Type B pancreatic cell (in vitro differentiated cells): ENCODE results near the gene CROCC2. TPM values are rescaled to one million over a fixed set of nuclear protein-coding genes. Genes with fewer than 3 reads are reported as not detected.
A peak's percentile ranks its signal among the peaks of the same experiment; 100 is the strongest.

ENCODE experiments used
- DNase-seq: peaks from one replicate; pipeline ENCODE4 v3.0.0; 2021; ENCODE audit warnings: mixed read lengths; ENCODE audit not compliant: unreplicated experiment; ENCODE audit errors: extremely low spot score
- H3K27ac Mint-ChIP-seq: 2 replicates; pipeline ENCODE4 v1.8.0; 2021; ENCODE audit warnings: mild to moderate bottlenecking, mixed read lengths
- H3K27me3 Mint-ChIP-seq: 2 replicates; pipeline ENCODE4 v1.8.0; 2021; ENCODE audit warnings: mixed read lengths
- H3K36me3 Mint-ChIP-seq: 2 replicates; pipeline ENCODE4 v1.8.0; 2021; ENCODE audit warnings: mixed read lengths
- H3K4me1 Mint-ChIP-seq: one replicate; pipeline ENCODE4 v1.8.0; 2021; ENCODE audit warnings: mixed read lengths; ENCODE audit not compliant: unreplicated experiment
- H3K4me3 Mint-ChIP-seq: 2 replicates; pipeline ENCODE4 v1.8.0; 2021; ENCODE audit warnings: mild to moderate bottlenecking, mixed read lengths
- H3K9me3 Mint-ChIP-seq: 2 replicates; pipeline ENCODE4 v1.8.0; 2021; ENCODE audit warnings: mixed read lengths
- total RNA-seq: library from RNA; stranded (reverse); gene quantifications from 2 replicates; pipeline ENCODE4 v1.2.1, GENCODE V29; 2021; ENCODE audit warnings: low replicate concordance
- TF ChIP-seq, protein P1 (sequence below): fragments of 200-600 bp; sonication (generic); conservative IDR thresholded peaks from 2 replicates; pipeline ENCODE4 v1.5.0; 2021; ENCODE audit warnings: antibody characterized with exemption, mild to moderate bottlenecking

The CROCC2 gene
- total RNA-seq, 1 donor from 2014 or later, result 0.68 TPM

DNA sequence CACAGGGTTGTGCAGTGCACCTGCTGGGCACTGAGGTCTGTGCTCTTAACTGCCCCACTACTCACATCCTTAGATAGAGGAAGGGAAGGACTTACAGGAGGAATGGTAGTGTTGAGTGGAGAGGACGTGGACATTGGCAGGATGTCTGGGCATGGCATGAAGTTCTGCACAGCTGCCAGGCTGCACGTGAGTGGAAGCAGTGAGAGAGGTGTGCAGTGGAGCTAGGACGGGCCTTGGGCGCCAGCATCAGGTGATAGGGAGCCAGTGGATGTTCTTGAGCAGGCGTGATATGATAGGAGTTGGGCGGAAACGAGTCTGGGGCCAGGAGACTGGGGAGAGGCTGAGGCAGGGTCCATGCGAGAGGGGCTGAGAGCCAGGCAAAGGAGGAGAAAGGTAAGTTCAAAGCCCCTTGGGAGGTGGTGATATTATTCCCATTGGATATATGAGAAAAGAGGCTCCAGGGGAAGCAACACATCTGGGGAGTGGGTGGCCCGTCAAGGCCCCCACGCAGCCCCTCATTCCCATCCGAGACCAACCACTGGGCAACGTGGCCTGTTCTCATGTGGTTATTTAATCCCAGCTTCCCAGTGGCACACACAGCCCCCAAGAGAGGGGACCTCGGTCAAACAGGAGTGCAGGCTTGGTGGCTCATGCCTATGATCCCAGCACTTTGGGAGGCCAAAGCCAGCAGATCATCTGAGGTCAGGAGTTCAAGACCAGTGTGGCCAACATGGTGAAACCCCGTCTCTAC lies 46.5 kb downstream of the CROCC2 start:
- Mint-ChIP-seq H3K27ac (no peak overlapping the region), H3K36me3 (no peaks in the 10 kb centered on the region), H3K9me3 (no peaks in the 10 kb centered on the region), H3K27me3 (peaks cover 5% of the 10 kb centered on the region), H3K4me1 (peaks cover 16% of the 10 kb centered on the region), H3K4me3 (no peak overlapping the region)
- TF ChIP-seq, protein P1, sequence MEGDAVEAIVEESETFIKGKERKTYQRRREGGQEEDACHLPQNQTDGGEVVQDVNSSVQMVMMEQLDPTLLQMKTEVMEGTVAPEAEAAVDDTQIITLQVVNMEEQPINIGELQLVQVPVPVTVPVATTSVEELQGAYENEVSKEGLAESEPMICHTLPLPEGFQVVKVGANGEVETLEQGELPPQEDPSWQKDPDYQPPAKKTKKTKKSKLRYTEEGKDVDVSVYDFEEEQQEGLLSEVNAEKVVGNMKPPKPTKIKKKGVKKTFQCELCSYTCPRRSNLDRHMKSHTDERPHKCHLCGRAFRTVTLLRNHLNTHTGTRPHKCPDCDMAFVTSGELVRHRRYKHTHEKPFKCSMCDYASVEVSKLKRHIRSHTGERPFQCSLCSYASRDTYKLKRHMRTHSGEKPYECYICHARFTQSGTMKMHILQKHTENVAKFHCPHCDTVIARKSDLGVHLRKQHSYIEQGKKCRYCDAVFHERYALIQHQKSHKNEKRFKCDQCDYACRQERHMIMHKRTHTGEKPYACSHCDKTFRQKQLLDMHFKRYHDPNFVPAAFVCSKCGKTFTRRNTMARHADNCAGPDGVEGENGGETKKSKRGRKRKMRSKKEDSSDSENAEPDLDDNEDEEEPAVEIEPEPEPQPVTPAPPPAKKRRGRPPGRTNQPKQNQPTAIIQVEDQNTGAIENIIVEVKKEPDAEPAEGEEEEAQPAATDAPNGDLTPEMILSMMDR, result no peak
- DNase-seq, result peak; percentile 36

DNA sequence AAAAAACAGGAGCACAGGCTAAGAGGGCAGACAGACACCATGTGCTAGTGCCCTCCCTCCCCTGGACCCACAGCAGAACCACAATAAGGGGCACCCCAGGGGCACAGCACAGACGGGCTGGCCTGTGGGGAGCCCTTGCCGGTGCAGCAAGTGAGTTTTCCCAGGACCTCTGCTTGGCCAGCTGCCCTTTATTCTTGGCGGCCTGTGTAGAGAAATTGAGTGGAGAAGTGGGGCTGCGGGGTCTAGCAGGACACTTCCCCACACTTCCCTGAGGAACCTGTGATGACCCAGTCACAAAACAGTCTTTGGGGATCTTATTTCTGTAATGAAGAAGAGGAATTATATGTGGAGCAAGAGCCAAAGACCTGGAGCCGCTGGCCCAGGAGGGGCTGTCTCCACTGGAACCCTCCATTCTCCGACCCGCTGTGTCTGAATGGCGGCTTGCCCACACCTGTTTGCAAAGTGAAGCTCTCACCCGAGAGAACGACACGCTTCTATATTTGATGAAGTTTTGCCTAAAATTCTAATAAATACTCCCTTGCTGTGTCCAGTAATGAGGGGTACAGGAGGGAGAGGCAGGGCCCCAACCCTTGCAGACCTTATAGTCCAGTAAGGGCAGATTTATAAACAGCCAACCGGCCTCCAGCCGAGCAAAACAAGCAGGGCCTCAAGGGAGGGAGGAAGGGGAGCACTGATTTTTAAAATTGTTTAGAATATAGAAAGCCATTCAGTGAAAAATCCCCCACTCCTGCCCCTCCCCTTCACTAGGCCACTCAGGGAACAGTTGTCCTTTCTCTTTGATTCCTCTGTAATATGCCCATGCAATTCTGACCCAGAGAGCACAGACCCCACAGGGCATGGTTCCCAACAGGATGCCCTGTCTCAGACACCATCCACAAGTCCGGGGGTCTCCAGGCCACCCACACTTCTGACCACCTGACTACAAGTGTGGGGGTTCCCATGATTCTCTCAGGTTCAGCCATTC lies 47.6 kb downstream of the CROCC2 start:
- H3K36me3 Mint-ChIP-seq, result no peaks in the 10 kb centered on the region
- peaks cover 16% of the 10 kb centered on the region for H3K4me1 Mint-ChIP-seq
- peaks cover 5% of the 10 kb centered on the region for H3K27me3 Mint-ChIP-seq
- H3K4me3 Mint-ChIP-seq, result no peak overlapping the region
- no peaks in the 10 kb centered on the region for H3K9me3 Mint-ChIP-seq
- DNase-seq, result peak; percentile 58
- peak overlapping the region; percentile 51 for H3K27ac Mint-ChIP-seq
- TF ChIP-seq, protein P1, result no peak

DNA sequence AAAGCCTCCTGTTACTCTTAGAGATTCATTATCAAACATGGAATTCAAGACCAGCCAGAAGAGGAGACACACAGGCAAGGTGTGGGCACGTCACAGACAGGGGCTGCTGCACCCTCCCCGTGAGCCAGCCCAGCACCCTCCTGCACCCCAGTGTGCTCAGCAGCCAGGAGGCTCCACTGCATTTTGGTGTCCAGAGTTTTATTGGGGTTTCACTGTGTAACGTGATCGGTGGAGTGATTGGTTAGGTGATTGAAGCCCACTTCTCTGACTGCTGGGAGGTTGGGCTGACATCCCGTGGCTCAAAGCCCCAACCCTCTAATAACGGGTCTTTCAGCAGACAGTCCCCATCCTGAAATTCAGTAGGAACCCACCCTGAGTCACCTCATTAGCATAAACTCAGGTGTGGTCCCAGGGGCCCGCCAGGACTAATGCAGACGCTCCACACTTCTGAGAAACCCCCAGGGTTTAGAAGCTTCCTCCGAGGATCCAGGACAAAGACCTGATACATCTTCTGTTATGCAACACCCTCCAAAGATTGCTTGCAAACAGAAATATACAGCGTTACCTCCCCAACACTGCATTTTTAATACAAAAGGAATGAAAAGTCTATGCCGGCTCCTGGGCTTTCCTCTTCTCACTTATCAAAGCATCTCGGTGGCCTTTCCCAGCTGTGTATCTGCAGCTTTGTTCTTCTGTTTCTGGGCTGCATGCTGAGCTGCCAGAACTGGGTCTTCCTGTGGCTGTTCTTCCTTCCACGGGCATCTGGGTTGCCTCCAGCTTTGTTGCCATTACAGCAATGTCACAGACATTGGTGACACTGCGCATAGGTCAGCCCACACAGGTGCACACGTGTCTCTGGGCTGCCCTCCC lies 48.5 kb downstream of the CROCC2 start:
- peaks cover 5% of the 10 kb centered on the region for H3K27me3 Mint-ChIP-seq
- TF ChIP-seq, protein P1, result no peak
- no peaks in the 10 kb centered on the region for H3K36me3 Mint-ChIP-seq
- H3K4me3 Mint-ChIP-seq, result no peak overlapping the region
- peaks cover 16% of the 10 kb centered on the region for H3K4me1 Mint-ChIP-seq
- H3K27ac Mint-ChIP-seq, result peak overlapping the region; percentile 51
- DNase-seq, result peak; percentile 49
- no peaks in the 10 kb centered on the region for H3K9me3 Mint-ChIP-seq

DNA sequence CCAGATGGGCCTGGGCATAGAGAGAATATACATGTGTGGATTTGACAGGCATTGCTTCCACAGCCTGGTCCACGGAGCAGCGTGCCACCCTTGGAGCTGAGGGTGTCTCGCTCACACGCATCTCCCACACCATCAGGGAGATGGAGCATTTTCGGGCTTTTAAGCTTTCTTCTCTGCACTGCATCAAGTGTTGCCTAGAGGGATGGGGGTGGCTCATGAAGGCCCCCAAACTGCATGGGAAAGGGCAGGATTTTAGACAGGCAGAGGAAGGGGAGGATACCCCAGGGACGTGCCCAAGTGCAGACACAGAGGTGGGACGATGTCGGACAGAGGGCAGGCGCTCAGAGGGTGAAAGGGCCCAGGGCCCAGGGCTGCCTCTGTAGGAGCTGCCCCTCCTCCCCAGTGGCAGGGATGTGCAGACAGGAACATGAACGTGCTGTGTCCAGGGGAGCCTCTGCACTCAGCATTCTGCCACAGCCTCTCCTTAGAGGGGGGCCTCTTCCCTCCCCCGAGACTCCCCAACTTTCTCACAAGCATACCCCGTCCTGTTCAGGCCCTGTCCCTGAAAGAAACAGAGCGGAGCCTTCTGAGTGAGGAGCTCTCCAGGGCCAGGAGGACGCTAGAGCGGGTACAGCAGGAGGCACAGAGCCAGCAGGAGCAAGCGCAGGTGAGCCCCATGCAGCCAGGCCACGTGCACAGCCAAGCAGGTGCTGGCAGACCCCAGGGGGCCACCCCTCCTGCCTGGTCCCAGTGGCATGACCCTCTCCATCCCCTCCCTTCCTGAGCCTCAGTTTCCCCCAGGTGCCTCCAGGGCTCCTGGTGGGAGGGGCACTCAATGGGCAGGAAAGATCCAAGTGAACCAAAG lies 49.4 kb downstream of the CROCC2 start:
- Mint-ChIP-seq H3K9me3 (no peaks in the 10 kb centered on the region), H3K4me3 (no peak overlapping the region), H3K36me3 (no peaks in the 10 kb centered on the region), H3K4me1 (peaks cover 16% of the 10 kb centered on the region), H3K27ac (no peak overlapping the region), H3K27me3 (peaks cover 5% of the 10 kb centered on the region)
- peak; percentile 64 for DNase-seq
- TF ChIP-seq, protein P1, result no peak
